RWPE2 (cell line): Measurements from ENCODE around the gene FBP2.
"Not testable (repeated sequence)": the region's sequence is repeated elsewhere in the genome, so short reads cannot be mapped to it uniquely, and the experiment has no call there.

Experiments
- ATAC-seq: fragments of 200-7000 bp; cut with Tn5 transposase; 3 replicates; pipeline ENCODE4 v1.9.1; 2021; ENCODE audit warnings: low read depth
- DNase-seq: peaks from one replicate; pipeline ENCODE4 v3.0.0-alpha.2; 2020; ENCODE audit warnings: low spot score
- H3K27ac ChIP-seq: fragments of 450-650 bp; 2 replicates; pipeline ENCODE4 v1.5.1; 2017; ENCODE audit warnings: mild to moderate bottlenecking; ENCODE audit not compliant: poor library complexity, severe bottlenecking
- H3K27me3 ChIP-seq: fragments of 250-450 bp; sonication (Bioruptor Pico); 2 replicates; pipeline ENCODE4 v1.5.1; 2021; ENCODE audit warnings: mild to moderate bottlenecking, moderate library complexity; ENCODE audit not compliant: insufficient read depth, poor library complexity, severe bottlenecking
- H3K36me3 ChIP-seq: fragments of 250-450 bp; sonication (Bioruptor Pico); 2 replicates; pipeline ENCODE4 v1.5.1; 2020; ENCODE audit warnings: low read depth, mild to moderate bottlenecking, moderate library complexity
- H3K4me1 ChIP-seq: fragments of 250-450 bp; sonication (Bioruptor Pico); 2 replicates; pipeline ENCODE4 v1.5.1; 2021; ENCODE audit warnings: mild to moderate bottlenecking, moderate library complexity; ENCODE audit not compliant: insufficient read depth, poor library complexity, severe bottlenecking
- H3K4me3 ChIP-seq: fragments of 250-450 bp; sonication (Bioruptor Pico); 2 replicates; pipeline ENCODE4 v1.5.1; 2021; ENCODE audit warnings: mild to moderate bottlenecking, moderate library complexity; ENCODE audit not compliant: severe bottlenecking
- H3K9me3 ChIP-seq: fragments of 250-450 bp; sonication (Bioruptor Pico); 2 replicates; pipeline ENCODE4 v1.5.1; 2021; ENCODE audit warnings: mild to moderate bottlenecking, moderate library complexity; ENCODE audit not compliant: severe bottlenecking
- CTCF ChIP-seq: fragments of 450-650 bp; IDR thresholded peaks from one replicate; pipeline ENCODE4 v1.5.1; 2017; ENCODE audit warnings: mild to moderate bottlenecking, moderate library complexity; ENCODE audit not compliant: poor library complexity, severe bottlenecking

FBP2 gene

GRCh38 chr9:94553029-94553938 is 40.3 kb downstream of the FBP2 start:
- ATAC-seq (no peak), DNase-seq (no peak)
- Histone ChIP-seq H3K27ac (no peak overlapping the region), H3K36me3 (peaks cover 6% of the 10 kb centered on the region), H3K9me3 (no peaks in the 10 kb centered on the region), H3K27me3 (no peaks in the 10 kb centered on the region), H3K4me1 (peaks cover 3% of the 10 kb centered on the region), H3K4me3 (no peak overlapping the region)
- TF ChIP-seq CTCF = no peak

- no peaks in the 10 kb centered on the region for H3K9me3 ChIP-seq
- no peaks in the 10 kb centered on the region for H3K4me1 ChIP-seq
- no peak overlapping the region for H3K4me3 ChIP-seq
- no peak for TF ChIP-seq CTCF
- no peak overlapping the region for H3K27ac ChIP-seq
- DNase-seq = no peak
- H3K27me3 ChIP-seq = no peaks in the 10 kb centered on the region
- no peak for ATAC-seq
- peaks cover 6% of the 10 kb centered on the region for H3K36me3 ChIP-seq
These were observed 47.7 kb downstream of the FBP2 start for GRCh38 chr9:94545940-94546339.

- DNase-seq, H3K27me3 ChIP-seq, H3K4me1 ChIP-seq, ATAC-seq, H3K27ac ChIP-seq, H3K9me3 ChIP-seq, H3K36me3 ChIP-seq, H3K4me3 ChIP-seq: not testable (repeated sequence)
These were observed 49.3 kb downstream of the FBP2 start for GRCh38 chr9:94544335-94544734.

- Histone ChIP-seq H3K4me3 (no peak overlapping the region), H3K36me3 (no peaks in the 10 kb centered on the region), H3K9me3 (no peaks in the 10 kb centered on the region), H3K27me3 (no peaks in the 10 kb centered on the region), H3K4me1 (no peaks in the 10 kb centered on the region), H3K27ac (no peak overlapping the region)
- TF ChIP-seq CTCF = no peak
- ATAC-seq = no peak
- DNase-seq = no peak
These were observed 54.7 kb downstream of the FBP2 start for GRCh38 chr9:94538908-94539307.

GRCh38 chr9:94534901-94535300 is 58.7 kb downstream of the FBP2 start:
- no peaks in the 10 kb centered on the region for H3K9me3 ChIP-seq
- H3K4me3 ChIP-seq = no peak overlapping the region
- H3K27ac ChIP-seq = no peak overlapping the region
- ATAC-seq (no peak), DNase-seq (no peak)
- TF ChIP-seq CTCF = no peak
- H3K36me3 ChIP-seq = no peaks in the 10 kb centered on the region
- no peaks in the 10 kb centered on the region for H3K27me3 ChIP-seq
- no peaks in the 10 kb centered on the region for H3K4me1 ChIP-seq
